SKM-1 treated with dmso at 0.1 percent for 144 hours (cell line): Measurements from ENCODE around the gene MAPK14.
"Not testable (repeated sequence)": the region's sequence is repeated elsewhere in the genome, so short reads cannot be mapped to it uniquely, and the experiment has no call there.

ENCODE experiments used
- DNase-seq: peaks from one replicate; lab custom pipeline; 2025; ENCODE audit not compliant: unreplicated experiment; lab: John Stamatoyannopoulos, UW

Gene MAPK14

GRCh38 chr6:36121787-36122494 lies 94.3 kb downstream of the MAPK14 start:
- DNase-seq, result no peak

- DNase-seq, result no peak
Observed at GRCh38 chr6:36122495-36123269, 95.1 kb downstream of the MAPK14 start.

- peak; percentile 69 for DNase-seq
Observed at GRCh38 chr6:36123270-36124139, 95.9 kb downstream of the MAPK14 start.

- not testable (repeated sequence) for DNase-seq
Observed at GRCh38 chr6:36124346-36124745, 96.7 kb downstream of the MAPK14 start.

- DNase-seq, result no peak
Observed at GRCh38 chr6:36124881-36125280, 97.3 kb downstream of the MAPK14 start.

- no peak for DNase-seq
Observed at GRCh38 chr6:36125575-36125974, 98.0 kb downstream of the MAPK14 start.

GRCh38 chr6:36126121-36126520 lies 98.5 kb downstream of the MAPK14 start:
- no peak for DNase-seq

GRCh38 chr6:36126553-36127458 lies 99.2 kb downstream of the MAPK14 start:
- no peak for DNase-seq

- no peak for DNase-seq
Observed at GRCh38 chr6:36127462-36128016, 99.9 kb downstream of the MAPK14 start.

GRCh38 chr6:36128073-36128472 lies 100.5 kb downstream of the MAPK14 start:
- no peak for DNase-seq

- DNase-seq, result no peak
Observed at GRCh38 chr6:36128793-36129192, 101.2 kb downstream of the MAPK14 start.

- DNase-seq, result not testable (repeated sequence)
Observed at GRCh38 chr6:36129334-36129733, 101.7 kb downstream of the MAPK14 start.

- DNase-seq, result no peak
Observed at GRCh38 chr6:36129941-36130666, 102.5 kb downstream of the MAPK14 start, which contains the start of gene MAPK13. TSS of gene MAPK13 (plus strand) at chr6:36130513. CDS start at chr6:36130583, 70 bp downstream.

GRCh38 chr6:36130667-36131510 lies 103.3 kb downstream of the MAPK14 start:
- DNase-seq, result no peak

- DNase-seq, result no peak
Observed at GRCh38 chr6:36131511-36132245, 104.1 kb downstream of the MAPK14 start.

- no peak for DNase-seq
Observed at GRCh38 chr6:36132246-36132895, 104.8 kb downstream of the MAPK14 start.

GRCh38 chr6:36133148-36133547 lies 105.5 kb downstream of the MAPK14 start:
- no peak for DNase-seq
